Ammon's horn (tissue), 1 donor: ENCODE data around the gene NCOA6.
A peak's percentile ranks its signal among the peaks of the same experiment; 100 is the strongest.

Experiments used
- DNase-seq: peaks from one replicate; pipeline ENCODE4 v3.0.0-alpha.2; 2016; ENCODE audit warnings: low spot score

Gene NCOA6

DNA sequence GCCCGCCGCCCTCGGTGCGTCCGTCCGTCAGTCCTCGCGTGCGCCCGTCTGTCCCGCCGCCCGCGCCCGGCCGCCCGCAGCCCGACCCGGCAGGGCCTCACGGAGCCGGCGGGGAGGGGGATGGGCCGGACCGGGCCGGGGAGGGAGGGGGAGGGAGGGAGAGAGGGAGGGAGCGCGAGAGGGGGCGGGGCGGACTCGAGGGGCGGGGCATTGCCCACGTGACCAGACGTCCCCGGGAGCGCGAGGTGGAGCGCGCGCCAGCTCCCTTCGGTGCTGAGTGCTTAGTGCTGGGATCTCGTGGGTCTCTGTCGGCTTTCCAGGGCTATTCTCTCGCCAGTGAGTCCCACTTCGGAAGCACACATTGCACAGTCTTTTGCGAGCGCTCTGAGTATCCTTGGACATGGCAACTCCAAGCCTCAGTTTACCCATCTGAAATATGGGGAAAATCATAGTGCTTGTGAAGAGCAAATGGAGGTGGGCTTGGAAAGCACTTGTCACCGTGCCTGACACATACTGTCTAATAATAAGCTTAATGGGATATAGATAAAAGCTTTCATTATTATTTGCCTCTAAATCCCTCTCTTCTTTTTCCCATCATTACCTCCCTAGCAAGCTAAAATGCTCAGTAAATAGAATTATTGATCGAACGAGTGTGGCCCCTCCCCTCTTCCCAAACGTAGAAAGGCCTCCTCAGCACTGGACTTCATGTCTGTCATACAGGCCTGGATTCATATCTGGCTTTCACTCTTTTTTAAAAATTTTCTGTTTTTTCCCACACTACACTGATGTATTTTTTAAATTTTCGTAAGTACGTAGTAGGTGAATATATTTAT, at the start of gene NCOA6:
Gene NCOA6 (minus strand): TSS at position 122 of the 833 bp plus-strand sequence. CDS start 43,296 bp downstream, outside the sequence.
- DNase-seq, result peak; percentile 92

DNA sequence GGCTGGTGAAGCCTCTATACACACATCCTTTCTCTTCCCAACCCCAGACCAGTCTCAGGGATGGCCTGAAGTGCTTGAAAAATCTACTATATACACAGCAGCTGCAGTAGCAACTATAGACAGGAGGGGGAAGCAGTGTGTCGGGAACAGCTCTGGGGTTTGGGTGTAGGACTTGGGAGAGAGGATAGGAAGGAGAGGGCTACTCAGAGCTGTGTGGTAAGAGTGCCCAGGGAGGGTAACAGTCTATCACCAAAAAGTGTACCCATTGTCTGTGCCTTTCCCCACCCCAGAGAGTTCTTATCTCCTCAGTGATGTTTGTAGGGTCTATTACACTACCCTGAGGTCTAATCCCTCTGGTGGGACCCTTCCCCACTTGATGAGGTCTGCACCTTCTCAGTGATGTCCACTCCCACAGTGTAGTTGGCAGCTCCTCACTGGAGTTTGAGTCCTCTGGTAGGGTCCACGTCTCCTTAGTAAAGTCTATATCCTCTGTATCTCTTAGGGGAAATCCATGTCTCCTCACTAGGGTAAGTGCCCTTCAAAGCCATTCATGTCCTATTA, 48.7 kb upstream of the NCOA6 start:
- DNase-seq, result peak; percentile 92

DNA sequence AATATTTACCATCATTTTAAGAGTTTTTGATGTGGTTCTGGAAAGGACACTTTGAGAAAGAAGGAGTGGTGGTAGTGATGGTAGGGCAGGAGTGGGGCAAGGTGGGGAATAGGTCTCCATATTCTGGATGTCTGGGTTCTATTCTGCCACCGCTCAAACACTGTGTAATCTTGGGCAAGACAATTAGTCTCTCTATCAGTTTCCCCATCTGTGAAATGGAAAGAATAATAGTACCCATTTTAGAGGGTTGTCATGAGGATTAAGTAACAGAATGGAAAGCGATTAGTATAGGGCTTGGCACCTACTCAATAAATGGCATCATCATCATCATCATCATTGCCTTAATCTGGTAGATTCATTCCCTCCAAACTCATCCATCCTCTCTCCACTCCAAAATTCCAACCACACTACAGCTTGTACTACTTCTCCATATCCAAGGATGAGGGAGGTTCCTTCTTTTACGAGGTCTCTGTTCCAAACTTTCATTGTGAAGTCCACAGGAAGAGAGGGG, 48.2 kb upstream of the NCOA6 start:
- no peak for DNase-seq

DNA sequence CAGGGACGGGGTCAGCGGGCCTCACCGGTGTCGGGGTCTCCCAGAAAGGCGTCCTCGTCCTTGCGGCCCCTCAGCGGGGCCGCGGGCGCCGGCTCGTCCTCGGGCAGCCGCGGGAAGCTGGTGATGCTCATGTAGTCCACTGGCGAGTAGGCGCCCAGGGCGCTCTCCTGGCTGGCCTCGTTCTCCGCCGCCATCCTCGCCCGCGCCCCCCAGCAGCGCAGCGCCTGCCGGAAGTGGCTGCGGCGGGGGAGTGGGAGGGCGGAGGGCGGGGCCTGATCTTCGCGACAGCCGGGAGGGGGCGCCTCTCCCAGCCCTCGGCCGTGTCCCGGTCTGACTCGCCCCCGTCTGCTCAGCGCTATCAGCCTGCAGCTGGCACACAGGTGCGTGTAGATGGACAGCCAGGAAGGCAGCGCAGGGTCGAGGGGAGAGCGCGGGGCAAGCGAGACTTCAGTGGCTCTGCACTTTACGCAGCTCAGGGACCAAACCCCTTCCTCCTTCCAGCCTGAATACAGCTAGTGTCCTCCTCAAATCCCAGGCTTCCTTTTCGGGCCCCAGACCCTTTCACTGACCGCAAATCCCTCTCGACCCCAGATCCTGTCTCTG, 47.3 kb upstream of the NCOA6 start, which contains the start of gene GGT7:
Gene GGT7 (minus strand): TSS at position 235 of the 603 bp plus-strand sequence. CDS start 41 bp downstream, at position 194.
- peak; percentile 90 for DNase-seq

DNA sequence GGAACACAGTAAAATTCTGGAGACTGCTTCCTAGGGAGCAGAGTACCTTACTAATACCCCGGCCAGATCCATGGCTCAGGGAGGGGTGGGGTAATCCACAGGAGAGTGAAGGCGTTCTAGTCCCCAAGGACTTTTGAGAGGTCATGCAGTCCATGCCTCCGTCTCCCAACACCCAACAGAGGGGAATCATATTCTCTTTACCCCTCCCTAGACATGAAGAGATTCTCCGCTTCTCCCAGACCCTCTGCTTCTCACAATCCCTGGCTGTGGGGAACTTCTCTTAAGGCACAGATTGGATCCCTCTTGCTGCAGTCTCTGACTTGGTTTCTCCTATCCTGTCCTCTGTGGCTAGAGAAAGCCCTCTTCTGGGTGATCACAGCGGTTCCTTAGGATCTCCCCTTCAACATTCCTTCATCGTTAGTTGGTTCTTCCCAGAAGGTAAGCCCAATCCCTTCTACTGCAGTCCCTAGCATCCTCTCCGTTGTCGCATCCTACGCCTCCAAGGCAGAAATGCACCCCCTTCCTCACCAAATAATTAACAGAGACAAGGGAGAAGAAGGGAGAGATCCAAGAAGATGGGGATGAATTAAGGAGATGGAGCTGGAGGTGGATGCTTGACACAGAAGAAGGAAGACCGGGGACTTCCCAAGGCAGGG, 46.6 kb upstream of the NCOA6 start:
- DNase-seq, result peak; percentile 31

DNA sequence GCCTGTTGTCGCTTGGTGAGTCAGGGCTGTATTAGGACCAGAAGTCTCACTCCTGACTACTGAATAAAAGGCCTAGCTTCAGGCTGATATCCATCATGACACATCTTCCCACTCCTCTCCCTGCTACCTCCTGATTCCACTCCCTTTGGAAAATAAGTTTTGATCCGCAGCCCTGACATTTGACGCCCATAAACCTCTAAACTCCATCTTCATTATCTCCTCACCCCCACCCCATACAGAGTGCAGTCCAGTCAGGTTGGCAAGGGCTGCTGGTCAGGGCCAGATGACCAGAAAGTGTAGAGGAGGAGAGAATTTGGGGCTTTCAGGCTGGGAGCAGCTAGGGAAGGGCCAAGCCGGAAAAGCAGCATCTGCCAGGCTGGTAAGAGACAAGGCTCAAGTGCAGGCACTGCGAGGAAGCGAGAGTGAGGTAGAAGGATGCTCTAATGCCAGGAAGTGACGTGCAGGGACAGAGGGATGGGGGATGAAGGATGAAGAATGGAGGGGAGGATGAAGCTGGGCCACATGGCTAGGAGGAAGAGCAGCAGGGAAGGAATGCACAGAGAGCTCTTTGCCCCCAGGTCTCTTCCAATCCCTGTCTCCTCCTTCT, 46.0 kb upstream of the NCOA6 start:
- DNase-seq, result peak; percentile 73

DNA sequence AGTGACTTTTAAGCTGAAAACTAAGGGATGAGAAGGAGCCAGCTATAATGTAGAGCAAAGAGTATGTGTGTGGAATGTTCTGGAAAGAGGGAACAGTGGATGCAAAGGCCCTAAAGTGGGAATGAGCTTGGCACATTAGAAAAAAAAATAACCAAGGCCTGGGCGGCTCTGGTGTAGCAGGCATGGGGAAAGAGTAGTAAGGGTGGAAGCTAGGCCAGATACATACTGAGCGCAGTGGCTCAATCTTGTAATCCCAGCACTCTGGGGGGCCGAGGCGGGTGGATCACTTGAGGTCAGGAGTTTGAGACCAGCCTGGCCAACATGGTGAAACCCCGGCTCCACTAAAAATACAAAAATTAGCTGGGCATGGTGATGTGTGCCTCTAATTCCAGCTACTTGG, 38.8 kb upstream of the NCOA6 start:
- DNase-seq, result no peak

DNA sequence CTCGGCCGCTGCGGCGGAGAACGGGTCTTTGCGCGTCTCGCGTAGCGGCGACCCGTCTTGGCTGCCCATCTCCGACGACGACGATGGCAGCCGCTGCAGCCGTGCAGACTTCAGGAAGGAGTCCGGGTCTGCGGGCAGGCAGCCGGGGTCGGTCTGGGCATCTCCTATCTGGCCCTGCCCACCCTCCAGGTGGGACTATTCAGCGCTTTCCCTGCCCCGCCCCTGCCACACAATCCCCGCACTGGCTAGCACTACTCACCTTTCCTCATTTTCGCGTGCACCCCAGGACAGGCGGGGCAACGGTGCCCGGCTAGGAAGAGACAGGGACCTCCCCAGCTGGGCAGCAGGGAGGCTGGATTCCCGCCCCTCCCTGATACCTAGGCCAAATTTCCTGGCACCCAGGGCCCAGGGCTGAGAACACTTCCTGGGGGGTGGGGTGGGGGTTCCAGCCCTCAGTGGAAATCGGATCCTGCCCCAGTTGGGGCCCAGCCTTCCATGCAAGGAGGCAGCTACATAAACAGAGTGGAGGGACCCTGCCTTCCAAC, 38.0 kb upstream of the NCOA6 start:
- DNase-seq, result no peak

DNA sequence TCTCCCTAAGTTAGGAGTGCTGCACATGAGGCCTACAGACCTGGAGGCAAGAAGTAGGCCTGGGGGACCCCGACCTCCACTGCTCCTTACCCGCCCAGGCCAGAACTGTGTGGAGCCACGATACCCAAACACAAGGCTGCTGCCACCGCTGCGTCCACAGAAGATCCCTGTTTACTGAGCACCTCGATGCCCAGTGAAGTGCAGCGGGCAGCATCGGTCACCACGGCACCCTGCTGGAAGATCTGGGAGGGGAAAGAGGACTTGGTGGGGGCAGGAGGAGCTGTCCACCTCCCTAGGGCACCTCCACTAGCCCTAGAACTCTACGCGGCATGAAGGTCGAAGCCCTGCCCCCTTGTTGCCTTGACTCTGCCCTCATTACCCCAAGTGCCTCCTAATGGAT, 37.3 kb upstream of the NCOA6 start:
- DNase-seq, result no peak

DNA sequence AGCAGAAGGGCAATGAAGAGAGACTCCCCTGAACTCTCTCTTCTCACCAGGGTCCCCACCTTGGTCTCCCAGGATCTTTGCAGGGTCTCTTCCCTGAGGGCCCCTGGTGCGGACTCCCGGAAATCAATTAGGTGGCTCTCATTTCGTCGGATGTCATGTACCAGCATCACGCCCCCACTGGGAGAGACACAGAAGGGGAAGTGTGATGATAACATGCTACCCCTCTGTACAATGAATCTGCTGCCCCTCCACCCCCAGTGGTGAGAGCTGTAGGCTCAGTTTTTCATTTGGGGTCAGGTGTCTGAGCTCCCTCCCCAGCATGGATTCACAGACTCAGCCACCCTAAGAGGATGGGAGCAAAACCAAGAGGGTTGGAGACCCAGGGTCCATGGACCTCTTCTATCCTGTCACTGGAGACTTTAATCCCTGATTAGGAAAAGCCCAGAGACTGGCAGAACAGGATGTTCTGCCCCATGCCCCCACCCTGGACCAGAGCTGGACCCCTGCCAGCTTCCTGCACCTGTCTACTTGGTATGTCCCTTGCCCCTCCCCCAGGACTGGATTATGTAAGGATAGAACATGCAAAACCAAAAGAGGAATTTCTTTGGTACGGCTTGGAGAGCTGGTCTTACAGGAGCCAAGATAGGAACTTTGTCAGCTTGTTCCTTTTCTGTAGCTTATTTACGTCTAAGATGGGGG, 36.1 kb upstream of the NCOA6 start:
- peak; percentile 14 for DNase-seq

DNA sequence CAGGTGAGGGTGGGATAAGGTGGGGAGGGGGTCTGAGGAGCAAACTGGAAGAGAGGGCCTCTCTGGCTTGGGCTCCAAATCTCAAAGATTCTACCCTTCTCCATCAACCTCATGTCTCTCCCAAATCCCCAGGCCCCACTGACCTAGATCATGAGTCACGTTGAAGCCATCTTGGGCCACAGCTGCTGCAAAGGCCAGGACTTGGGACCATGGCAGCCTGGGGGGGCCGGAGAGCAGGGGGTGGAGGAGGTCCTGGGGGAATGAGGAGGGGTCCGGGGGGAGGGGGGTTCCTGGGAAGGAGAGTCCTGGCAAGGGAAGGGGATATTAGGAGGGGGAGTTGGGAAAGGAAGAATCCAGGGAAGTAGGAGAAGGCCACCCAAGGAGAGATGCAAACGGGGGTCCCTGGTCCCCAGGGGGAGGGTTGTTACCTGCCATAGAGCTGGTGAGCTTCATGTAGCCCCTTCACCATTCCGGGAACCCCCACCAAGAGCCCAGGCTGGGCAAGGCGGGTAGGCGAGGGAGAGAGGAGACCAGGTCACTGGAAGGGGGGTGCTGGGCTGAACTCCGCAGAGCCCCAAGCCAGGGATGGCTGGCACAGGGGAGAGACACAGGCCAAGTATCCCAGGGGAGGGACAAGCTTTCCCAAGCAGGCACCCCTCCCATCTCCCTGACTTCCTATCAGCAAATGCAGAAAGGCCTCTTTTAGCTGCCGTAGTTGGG, 34.5 kb upstream of the NCOA6 start:
- no peak for DNase-seq

DNA sequence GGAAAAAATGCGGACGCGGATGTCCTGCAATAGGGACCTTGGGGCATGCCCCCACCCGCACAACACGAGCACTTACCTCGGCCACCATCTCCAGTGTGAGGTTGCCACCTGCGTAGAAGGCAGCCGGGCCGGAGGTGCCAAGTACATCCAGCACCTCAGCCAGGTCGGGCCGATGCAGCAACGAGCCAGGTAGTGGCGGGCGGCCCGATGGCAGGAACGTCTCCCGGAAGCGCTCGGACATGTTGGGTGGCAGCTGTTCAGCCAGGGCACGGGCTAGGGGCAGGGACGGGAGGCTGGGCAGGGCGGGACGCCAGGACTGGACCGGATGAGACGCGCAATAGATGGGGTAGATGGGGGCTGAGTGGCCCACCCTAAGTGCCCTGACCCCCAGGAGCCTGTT, 33.9 kb upstream of the NCOA6 start:
- DNase-seq, result no peak

DNA sequence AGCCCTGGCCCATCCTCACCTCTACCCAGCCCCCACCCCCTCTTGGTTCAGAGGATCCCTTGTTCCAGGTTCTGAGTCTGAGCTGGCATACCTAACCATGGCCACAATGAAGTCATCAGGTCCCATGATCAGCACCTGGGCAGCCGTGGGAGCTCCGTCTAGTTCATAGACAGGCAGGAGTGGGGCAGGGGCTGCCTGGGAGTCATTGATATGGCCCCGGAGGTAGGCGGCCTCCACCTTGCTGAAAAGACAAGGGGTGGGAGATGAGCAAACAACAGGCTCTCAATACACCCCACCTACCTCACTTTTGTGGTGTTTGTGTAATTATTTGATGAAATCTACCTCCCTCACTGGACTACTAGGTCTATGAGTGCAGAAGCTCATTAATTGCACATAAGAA, 26.8 kb upstream of the NCOA6 start:
- DNase-seq, result no peak

DNA sequence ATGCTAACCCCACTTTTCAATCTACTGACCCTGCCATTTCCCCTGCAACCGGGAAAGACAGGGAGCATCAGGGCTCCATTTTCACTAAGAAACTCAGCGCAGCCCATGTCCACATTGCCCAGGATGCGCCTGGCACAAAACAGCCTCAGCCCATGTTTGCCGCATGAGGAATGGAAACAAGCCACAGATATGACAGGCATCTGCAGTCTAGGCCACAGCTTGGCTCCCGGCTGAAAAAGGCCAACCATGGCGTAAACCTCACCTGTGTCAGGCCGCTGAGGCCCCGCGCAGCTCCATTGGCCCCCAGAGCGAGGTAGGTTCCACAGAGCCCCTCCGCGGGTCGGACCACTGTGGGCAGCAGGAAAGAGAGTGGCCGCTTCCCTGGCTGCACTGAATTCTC, 25.5 kb upstream of the NCOA6 start:
- no peak for DNase-seq

DNA sequence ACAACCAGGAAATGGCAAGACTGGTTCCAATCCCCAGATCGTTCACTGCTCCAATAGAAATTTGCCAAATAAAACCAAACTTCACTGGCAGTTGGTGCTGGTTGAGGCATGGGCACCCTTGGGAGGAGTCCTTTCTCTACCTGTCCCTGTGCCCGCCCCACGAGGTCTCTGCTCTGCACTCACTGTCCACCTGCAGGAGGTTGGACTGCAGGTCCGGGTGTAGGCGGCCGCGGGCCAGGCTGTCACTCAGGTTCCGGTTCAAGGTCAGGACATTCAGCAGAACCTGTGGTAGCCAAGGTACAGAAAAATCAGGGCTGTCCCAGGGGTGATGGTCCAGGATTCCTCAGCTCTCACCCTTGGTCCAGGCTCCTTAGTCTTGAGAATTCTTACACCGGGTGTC, 24.3 kb upstream of the NCOA6 start:
- DNase-seq, result no peak

DNA sequence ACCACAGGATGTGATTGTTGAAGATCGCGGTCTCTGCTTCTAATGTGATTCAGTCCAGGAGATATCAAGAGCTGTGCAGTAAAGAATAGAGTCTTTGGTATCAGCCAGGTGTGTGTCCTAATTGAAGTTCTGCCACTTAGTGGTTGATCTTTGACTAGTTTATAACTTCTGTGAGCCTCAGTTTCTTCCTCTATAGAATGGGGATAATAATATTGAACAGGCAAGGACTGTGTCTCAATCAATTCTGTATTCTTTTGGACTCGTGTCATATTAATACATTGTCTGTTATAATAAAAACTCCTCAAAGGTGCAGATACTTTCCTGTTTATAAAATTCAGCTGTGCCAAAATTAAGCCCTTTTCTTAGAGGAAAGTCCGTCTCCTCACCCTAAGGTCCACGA, 23.1 kb upstream of the NCOA6 start:
- DNase-seq, result no peak

DNA sequence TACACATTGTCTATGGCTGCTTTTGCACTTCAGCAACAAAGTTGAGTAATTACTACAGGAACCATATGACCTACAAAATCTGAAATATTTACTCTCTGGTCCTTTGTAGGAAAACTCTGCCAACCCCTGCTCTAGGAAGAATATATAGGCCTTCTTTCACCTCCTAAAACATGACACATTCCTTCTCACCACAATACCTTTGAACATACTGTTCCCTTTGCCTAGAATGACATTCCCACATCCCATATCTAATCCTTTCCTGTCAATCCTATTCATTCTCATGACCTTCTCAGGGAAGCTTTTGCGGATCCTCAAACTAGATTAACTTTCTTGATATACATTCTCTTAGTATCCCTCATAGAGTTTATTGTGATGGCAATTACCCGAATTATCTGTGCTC, 18.0 kb upstream of the NCOA6 start:
- no peak for DNase-seq

DNA sequence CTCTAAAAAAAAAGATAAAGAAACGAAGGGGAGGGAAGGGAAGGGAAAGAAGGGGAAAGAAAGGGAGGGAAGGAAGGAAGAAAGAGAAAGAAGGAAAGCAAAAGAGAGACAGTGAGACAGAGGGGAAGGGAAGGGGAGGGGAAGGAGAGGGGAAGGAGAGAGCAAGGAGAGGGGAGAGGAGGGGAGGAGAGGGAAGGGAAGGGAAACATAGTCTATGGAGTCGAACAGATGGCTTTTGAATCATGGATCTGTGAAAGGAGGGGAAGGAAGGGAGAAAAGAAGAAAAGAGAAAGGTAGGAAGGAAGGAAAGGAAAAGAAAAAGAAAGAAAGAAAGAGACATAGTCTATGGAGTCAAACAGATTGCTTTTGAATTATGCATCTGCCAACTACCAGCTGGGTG, 16.7 kb upstream of the NCOA6 start:
- no peak for DNase-seq

DNA sequence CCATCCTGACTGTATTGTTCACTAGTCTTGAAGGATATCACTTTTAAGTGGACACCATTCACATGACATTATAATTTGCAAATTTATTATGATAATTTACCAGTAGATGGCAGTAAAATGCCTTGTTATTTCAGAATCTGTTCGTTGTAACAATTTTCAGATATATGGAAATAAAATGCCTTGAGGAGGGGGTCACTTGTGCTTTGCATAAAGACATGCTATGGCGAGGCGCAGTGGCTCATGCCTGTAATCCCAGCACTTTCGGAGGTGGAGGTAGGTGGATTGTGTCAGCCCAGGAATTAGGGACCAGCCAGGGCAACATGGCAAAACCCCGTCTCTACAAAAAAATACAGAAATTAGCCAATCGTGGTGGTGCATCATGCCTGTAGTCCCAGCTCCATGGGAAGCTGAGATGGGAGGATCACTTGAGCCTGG, 9.0 kb upstream of the NCOA6 start:
- no peak for DNase-seq

DNA sequence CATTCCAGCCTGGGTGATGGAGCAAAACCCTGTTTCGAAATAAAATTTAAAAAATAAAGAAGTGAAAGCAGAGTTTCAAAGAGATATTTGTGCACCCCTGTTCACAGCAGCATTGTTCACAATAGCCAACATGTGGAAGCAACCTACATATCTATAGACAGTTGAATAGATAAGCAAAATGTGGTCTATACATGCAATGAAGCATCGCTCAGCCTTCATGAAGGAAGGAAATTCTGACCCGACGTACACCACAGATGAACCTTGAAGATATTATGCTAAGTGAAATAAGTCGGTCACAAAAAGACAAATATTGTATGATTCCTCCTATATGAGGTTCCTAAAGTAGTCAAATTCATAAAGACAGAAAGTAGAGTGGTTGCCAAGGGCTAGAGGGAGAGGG, 6.5 kb upstream of the NCOA6 start:
- no peak for DNase-seq
